K562 (cell line): ENCODE data around the gene KRT8. TPM values are rescaled to one million over a fixed set of nuclear protein-coding genes. Genes with fewer than 3 reads are reported as not detected.

Source experiments
- ARID3B ChIP-seq: fragments of 250-450 bp; sonication (Bioruptor Pico); IDR thresholded peaks from 2 replicates; pipeline ENCODE4 v1.4.0; 2020; ENCODE audit warnings: borderline replicate concordance
- ATF3 ChIP-seq, 2 experiments: fragments of 450-650 bp in 1 of 2; sonication (generic) in 1 of 2; formaldehyde crosslinking in 1 of 2; IDR thresholded peaks in 1 of 2; conservative IDR thresholded peaks in 1 of 2; 2 replicates each; pipeline versions ENCODE4 v1.6.1 to v1.8.1; 2016 to 2023; ENCODE audit warnings: mild to moderate bottlenecking in 2 of 2, moderate library complexity in 2 of 2, inconsistent platforms in 1 of 2, missing genetic modification reagents in 1 of 2
- BHLHE40 ChIP-seq: IDR thresholded peaks from 2 replicates; pipeline ENCODE4 v1.6.1; 2011; ENCODE audit warnings: low read length, improper control_type of control experiment
- CTBP1 ChIP-seq: fragments of 450-650 bp; IDR thresholded peaks from 2 replicates; pipeline ENCODE4 v1.6.1; 2016; ENCODE audit warnings: borderline replicate concordance
- E2F1 ChIP-seq: sonication (generic); formaldehyde crosslinking; IDR thresholded peaks from 2 replicates; pipeline ENCODE4 v1.8.1; 2023; ENCODE audit warnings: mild to moderate bottlenecking, missing genetic modification reagents, moderate library complexity
- FOXA1 ChIP-seq: fragments of 450-650 bp; IDR thresholded peaks from 2 replicates; pipeline ENCODE4 v1.6.1; 2016; ENCODE audit warnings: mild to moderate bottlenecking, borderline replicate concordance
- FOXM1 ChIP-seq, 2 experiments: fragments of 450-650 bp in 1 of 2; sonication (generic) in 1 of 2; formaldehyde crosslinking in 1 of 2; IDR thresholded peaks; 2 replicates each; pipeline versions ENCODE4 v1.6.1 to v1.9.0; 2017 to 2022; ENCODE audit warnings: low read depth in 2 of 2, mild to moderate bottlenecking in 2 of 2, missing genetic modification reagents in 1 of 2, moderate library complexity in 1 of 2
- GATAD2A ChIP-seq: fragments of 450-650 bp; IDR thresholded peaks from 2 replicates; pipeline ENCODE4 v1.6.1; 2017
- MBD2 ChIP-seq: sonication (generic); IDR thresholded peaks from 2 replicates; pipeline ENCODE4 v1.6.1; 2016; ENCODE audit warnings: low read depth, borderline replicate concordance
- NEUROD1 ChIP-seq: fragments of 150-350 bp; IDR thresholded peaks from 2 replicates; pipeline ENCODE4 v1.6.1; 2014; ENCODE audit warnings: borderline replicate concordance, low read length, low read depth; ENCODE audit not compliant: partially characterized antibody
- RB1 ChIP-seq: fragments of 450-650 bp; IDR thresholded peaks from 2 replicates; pipeline ENCODE4 v1.6.1; 2017; ENCODE audit warnings: low read depth, mild to moderate bottlenecking
- RCOR1 ChIP-seq, 2 experiments: IDR thresholded peaks; 2 replicates each; pipeline ENCODE4 v1.6.1; 2012; ENCODE audit warnings: low read depth in 2 of 2, low read length in 2 of 2, borderline replicate concordance in 1 of 2, improper control_type of control experiment in 1 of 2
- RFX1 ChIP-seq: fragments of 450-650 bp; IDR thresholded peaks from 2 replicates; pipeline ENCODE4 v1.6.1; 2016; ENCODE audit warnings: mild to moderate bottlenecking, moderate library complexity
- RNF2 ChIP-seq: sonication (generic); IDR thresholded peaks from 2 replicates; pipeline ENCODE4 v1.6.1; 2016
- STAT5B ChIP-seq: fragments of 250-450 bp; sonication (Bioruptor Pico); IDR thresholded peaks from 2 replicates; pipeline ENCODE4 v1.8.0; 2021; ENCODE audit warnings: mild to moderate bottlenecking, inconsistent platforms
- ZMIZ1 ChIP-seq, 2 experiments: fragments of 150-350 bp in 1 of 2; IDR thresholded peaks; 2 replicates each; pipeline ENCODE4 v1.6.1; 2012 to 2016; ENCODE audit warnings: low read depth in 2 of 2, low read length in 2 of 2, mild to moderate bottlenecking in 1 of 2, moderate library complexity in 1 of 2
- ZNF282 ChIP-seq: sonication (generic); formaldehyde crosslinking; IDR thresholded peaks from 2 replicates; pipeline ENCODE4 v1.8.1; 2023; ENCODE audit warnings: missing genetic modification reagents
- ZNF507 ChIP-seq: conservative IDR thresholded peaks from 2 replicates; pipeline ENCODE4 v1.6.1; 2017; ENCODE audit warnings: missing genetic modification characterization, missing compliant biosample characterization
- ZNF717 ChIP-seq: fragments of 250-450 bp; sonication (Bioruptor Pico); IDR thresholded peaks from 2 replicates; pipeline ENCODE4 v1.5.0; 2021
- ZNF77 ChIP-seq: fragments of 250-450 bp; sonication (Bioruptor Pico); IDR thresholded peaks from 2 replicates; pipeline ENCODE4 v1.5.0; 2020
- polyA plus RNA-seq, 8 experiments: library from polyadenylated mRNA; depleted of rRNA in 4 of 8; stranded (reverse) in 5 of 8; unstranded in 3 of 8; fragments of >200 nt; fragmentation: Nextera tagmentation in 2 of 8; fragmentation: Illumina TruSeq in 1 of 8; extraction: Ambion mirVana in 2 of 8; extraction: Trizol in 1 of 8; gene quantifications; 2 replicates each; pipeline versions ENCODE4 v1.2.1 to v1.2.3, GENCODE V29; 2011 to 2014; ENCODE audit warnings: inconsistent platforms in 1 of 8, missing spikeins in 1 of 8
- total RNA-seq, 7 experiments: library from RNA; depleted of rRNA in 6 of 7; stranded (reverse); fragments of >200 nt in 6 of 7; fragmentation: Illumina TruSeq in 2 of 7; extraction: Trizol in 2 of 7; gene quantifications; 2 replicates each; pipeline versions ENCODE4 v1.2.1 to v1.2.3, GENCODE V29; 2011 to 2021; ENCODE audit warnings: low replicate concordance in 1 of 7

KRT8 gene
- total and polyA plus RNA-seq, 9 of the 15 experiments (the other 6 are each of a cell fraction or from before 2014, with no cell fraction given), result 41.5 to 661 (median 260) TPM

- TF ChIP-seq ATF3 (IDR thresholded peaks at IDR 0.05), result peak; percentile 87
- 0 out of 2 replicates have a peak, but pooled peaks have one; percentile 40 for TF ChIP-seq ATF3 (CRISPR knock-in tag; conservative IDR thresholded peaks at IDR 0.05)
- TF ChIP-seq RB1, result no peak
- peak; percentile 18; the same call in 1 of the 2 replicates for TF ChIP-seq GATAD2A
- no peak for TF ChIP-seq E2F1 (CRISPR knock-in tag)
- no peak for TF ChIP-seq ZNF282 (CRISPR knock-in tag)
- peak; percentile 79 for TF ChIP-seq NEUROD1
- peak; percentile 46; the same call in 1 of the 2 replicates for TF ChIP-seq FOXM1 (IDR thresholded peaks at IDR 0.05; ENCODE audit: low read depth)
- no peak for TF ChIP-seq FOXM1 (CRISPR knock-in tag; IDR thresholded peaks at IDR 0.05; ENCODE audit: low read depth)
- no peak for TF ChIP-seq FOXA1
- TF ChIP-seq ZNF507 (tag), result no peak
- no peak for TF ChIP-seq STAT5B (CRISPR knock-in tag)
- peak; percentile 95 for TF ChIP-seq CTBP1
- peak; percentile 51; the same call in 1 of the 2 replicates for TF ChIP-seq RNF2
- TF ChIP-seq ZNF717 (CRISPR knock-in tag), result no peak
- TF ChIP-seq BHLHE40, result 0 out of 2 replicates have a peak, but pooled peaks have one; percentile 25
- TF ChIP-seq RCOR1 (IDR thresholded peaks at IDR 0.05; ENCODE audit: borderline replicate concordance in 1 of 2, low read depth in 2 of 2, low read length in 2 of 2), result peak in 1 of 2 experiments; percentile 87; a peak in 2 of 4 replicates
- TF ChIP-seq ZMIZ1 (IDR thresholded peaks at IDR 0.05; ENCODE audit: low read depth in 2 of 2, low read length in 2 of 2), result peak in 1 of 2 experiments; percentile 74; a peak in 2 of 4 replicates
- TF ChIP-seq ARID3B (CRISPR knock-in tag), result no peak
- TF ChIP-seq ZNF77 (CRISPR knock-in tag), result no peak
- TF ChIP-seq RFX1, result no peak
- TF ChIP-seq MBD2, result peak; percentile 40; the same call in 1 of the 2 replicates
These were observed 20.2 kb upstream of the KRT8 start (continued) for GRCh38 chr12:52924764-52925716.
